GM21576 (cell line): ENCODE data around the gene COL12A1.

Experiments
- ATAC-seq: cut with Tn5 transposase; IDR thresholded peaks from one replicate; pipeline ENCODE4 v1.9.1; 2021; ENCODE audit warnings: mild to moderate bottlenecking, moderate library complexity; ENCODE audit not compliant: unreplicated experiment

COL12A1 gene

DNA sequence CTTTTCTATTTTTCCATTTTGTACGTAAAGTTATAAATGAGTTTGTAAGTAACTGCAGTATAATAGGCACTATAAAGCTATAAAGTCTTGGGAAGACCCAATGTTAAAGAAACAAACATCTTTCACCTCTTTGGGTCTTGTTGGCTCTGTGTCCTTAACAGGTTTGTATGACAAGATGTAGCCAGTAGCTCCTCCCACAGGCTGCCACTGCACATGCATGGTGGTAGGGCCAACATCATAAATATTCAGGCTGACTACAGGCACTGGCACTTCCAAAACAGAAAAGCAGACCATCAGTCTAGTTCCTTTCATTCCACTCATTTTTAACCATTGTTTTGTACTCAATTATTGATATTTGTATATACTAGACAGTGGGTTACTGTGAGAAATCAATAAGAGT is 59.9 kb downstream of the COL12A1 start:
- ATAC-seq = no peak

DNA sequence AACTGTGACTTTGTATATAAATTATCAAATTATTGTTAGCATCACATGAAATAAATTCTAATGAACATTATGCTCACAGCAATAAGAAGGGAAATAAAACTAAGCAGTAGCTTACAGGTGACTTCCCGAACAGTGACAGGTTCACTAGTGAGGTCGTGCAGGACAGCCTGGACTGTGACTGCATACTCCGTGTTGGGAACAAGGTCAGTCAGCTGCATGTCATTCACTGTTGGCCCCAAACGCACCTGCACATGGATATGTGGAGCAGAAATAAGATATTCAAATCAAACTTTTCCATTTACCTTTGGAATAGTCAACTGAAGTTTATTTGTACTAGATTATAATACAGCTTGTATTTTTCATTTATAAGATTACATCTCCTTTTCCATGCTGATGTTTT is 60.6 kb downstream of the COL12A1 start:
- no peak for ATAC-seq

DNA sequence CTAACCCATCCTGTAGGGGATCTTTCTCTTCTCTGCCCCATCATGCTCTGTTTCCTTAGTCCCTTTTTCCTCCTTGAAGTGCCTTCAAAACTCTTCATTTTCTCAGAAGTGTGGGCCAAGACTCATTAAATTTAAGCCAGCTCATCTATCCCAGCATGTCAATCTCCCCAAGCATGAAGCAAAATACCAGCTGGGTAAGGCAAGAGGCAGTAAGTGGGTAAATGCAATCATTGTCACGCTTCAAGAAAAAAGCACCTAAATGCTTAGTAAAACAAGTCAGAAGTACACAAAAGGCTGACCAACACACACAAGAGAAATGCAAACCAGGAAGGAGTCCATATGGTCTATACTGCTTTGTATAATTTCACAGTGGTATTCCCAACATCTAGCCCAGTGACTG is 61.5 kb downstream of the COL12A1 start:
- no peak for ATAC-seq

DNA sequence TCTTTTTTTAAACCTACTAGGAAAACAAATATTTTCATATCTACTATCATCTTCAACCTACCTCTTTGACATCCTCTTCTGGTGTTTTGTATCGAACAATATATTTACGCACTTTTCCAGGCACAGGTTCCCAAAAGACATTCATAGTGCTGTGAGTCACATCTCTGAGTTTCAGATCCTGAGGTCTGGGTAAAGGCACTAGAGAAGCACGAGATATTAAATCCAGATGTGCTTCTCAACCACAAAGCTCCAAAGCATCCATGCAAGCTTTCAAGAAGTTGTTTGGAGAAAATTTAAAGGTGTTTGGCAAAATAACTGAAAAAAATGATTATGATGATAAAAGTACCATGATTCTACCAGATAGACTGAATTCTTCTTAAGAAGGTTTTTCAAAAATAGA is 62.7 kb downstream of the COL12A1 start:
- no peak for ATAC-seq

DNA sequence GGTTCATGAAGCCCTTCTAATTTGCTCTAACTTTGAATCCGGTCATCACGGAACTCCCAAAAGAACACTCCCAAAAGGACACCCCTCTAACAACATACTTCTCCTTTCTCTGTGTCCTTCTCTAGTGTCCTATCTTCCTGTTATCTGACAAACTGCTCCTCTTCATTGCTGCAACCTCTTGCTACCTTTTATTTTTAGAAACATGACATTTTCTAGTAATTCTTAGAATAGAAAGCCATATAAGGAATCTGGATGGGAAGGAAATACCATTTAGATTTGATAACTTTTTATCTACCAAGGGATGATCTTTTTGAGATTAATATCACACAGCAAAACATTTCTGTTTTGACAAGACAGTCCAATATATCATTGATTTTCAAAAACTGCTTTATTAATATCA is 63.1 kb downstream of the COL12A1 start:
- ATAC-seq = no peak

DNA sequence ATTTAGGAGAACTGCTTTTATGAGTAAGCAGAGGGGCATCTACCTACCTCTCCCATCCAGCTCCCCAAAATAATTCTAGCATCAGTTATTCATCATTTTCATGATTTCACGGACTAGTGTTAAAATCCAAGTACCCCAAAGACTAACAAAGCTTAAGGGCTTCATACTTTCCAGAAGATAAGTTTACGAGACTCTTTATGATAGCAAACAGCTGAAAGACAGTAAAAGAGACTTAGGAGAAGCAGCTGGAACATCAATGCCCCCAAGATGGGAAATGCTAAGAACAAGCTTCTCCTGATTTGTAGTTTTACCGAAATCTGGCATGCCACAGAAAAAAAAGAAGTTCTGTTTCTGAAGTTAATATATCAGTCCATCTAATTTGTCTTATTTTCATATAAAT is 70.0 kb downstream of the COL12A1 start:
- ATAC-seq = no peak

DNA sequence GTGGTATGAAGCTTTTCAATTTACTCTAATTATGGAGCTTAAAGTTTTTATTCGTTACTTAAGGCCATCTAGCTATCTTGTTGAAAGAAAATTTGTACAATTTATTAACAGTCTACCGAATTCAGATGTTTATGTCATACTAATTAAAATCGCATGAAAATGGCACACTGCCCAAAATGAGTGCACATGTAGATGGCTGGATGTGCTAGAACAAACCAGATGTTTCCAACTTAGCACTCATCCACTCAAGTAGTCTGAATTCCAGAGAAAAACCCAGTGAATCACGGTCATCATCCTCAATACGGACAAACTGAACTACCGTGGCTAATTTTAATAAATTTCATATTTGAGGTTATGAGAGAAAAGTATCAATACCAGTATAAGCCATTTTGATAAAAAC is 70.4 kb downstream of the COL12A1 start:
- ATAC-seq = no peak

DNA sequence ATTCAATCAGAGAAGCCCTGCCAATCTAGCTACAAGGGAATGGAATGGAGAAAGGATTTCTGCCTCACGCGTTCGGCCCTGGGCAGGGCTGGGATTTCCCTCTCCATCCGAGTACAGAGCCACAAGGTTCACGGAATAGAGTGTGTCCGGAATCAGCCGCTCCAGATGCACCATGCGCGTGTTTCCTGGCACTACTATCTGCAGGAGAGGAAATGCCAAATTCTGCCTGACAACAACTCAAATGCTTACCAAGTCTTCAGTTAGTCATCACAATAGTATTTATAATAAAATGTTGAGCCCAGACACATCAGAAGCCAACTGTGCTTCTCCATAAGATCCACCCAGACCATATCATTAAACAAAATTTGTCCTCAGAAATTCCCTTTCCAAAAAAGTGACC is 75.1 kb downstream of the COL12A1 start:
- no peak for ATAC-seq

DNA sequence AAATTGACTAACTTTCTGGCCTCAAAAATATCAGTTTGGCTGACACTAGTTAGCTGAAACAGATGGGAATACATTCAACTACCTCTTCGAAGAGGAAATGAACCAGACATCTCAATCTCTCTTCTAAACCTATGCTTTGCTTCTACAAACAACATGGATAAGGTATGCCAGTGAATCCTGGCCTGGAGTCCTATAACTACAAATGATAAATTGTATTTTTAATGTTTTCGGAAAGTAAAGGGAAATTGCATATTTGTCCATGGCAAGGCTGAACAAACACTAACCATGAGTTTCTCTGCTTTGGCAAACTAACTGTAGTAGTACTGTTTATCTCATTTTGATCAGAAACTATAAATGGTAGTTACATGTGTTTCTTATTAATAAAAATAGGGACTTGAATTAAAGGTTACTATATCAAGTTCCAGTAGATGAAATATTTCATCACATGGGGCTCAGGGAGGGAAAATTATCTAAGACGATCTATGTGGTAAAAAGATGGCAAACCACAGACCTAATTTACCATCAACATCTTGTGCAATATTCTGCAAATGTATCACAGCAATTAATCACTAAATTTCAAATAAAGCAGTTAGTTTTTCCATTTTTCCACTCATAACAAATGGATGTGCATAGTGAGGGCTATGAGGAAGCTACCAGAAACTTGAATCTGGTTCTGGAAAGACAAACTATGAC is 76.8 kb downstream of the COL12A1 start:
- ATAC-seq = no peak

DNA sequence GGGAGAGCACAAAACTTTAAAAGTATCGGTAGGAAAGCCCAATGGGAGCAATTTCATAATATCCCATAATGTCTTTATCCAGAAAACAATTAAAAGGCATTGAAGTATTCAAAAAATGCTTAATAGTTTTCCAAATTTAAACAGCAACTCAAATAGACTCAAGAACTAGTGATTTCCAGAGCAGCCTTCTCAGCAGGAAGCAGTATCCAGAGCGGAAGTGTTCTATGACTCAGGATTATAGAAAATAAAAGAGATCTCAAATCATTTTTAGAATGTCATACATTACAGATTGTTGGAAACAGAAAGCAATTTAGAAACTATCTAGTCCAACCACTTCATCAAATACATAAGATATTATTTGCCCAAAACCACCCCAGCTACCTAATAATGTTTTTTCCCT is 79.3 kb downstream of the COL12A1 start:
- no peak for ATAC-seq

DNA sequence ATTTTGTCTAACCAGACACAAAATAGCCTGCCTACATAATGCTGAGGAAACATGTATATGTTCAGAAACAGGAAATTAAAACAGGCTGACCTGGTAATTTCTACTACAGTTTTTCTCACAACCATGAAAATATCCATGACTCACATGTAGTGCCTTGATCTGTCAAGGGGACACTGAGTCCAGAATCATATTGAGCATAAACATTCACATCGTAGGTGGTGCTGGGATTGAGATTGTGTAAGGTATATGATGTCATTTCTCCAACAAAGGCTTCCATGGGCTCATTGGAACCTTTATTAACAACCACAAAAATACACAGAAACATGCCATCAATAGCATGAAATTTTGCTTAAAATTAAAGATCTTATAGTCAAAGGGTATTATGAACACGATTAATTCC is 80.9 kb downstream of the COL12A1 start:
- no peak for ATAC-seq

DNA sequence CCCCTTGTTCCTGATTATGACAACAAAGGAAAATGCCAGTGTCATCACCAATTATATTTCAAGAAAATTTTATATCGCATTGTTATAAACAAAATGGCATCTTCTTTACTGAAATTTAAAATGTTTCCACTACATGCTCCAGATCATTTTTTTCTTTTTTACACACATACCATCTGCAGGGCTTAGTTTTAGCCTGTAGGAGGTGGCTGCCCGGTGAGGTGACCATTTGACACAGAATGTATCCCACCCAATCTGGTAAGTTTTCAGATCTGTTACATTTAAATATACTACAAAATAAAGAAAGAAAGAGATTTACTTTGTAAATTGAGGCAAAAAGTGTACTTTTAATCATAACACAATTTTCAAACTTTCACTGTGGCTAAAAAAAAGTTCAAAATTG is 81.8 kb downstream of the COL12A1 start:
- ATAC-seq = no peak

DNA sequence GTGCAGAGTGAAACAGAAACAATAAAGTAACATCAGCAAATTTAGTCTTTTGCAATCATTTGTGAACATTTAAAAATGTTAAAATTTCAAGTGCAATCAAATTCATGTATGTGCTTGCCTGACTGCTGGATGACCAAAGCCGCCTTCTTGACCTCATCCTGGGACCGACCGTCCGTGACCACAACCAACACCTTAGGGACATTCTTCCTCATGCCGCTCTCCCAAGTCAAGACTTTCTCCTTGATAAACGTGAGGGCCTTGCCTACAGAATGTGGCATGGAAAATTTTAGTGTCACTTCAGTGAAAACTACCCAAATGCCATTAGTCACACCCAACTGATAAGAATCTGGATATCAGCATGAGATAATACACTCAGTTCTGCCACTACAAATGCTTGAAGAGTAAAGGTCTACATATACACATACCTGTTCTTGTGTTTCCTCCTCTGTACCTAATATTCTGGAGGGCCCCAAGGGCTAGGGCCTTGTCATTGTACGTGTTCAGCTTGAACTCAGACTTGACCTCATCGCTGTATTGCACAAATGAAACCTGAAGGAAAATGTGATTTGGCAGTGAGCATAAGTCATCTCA is 86.8 kb downstream of the COL12A1 start:
- ATAC-seq = no peak

DNA sequence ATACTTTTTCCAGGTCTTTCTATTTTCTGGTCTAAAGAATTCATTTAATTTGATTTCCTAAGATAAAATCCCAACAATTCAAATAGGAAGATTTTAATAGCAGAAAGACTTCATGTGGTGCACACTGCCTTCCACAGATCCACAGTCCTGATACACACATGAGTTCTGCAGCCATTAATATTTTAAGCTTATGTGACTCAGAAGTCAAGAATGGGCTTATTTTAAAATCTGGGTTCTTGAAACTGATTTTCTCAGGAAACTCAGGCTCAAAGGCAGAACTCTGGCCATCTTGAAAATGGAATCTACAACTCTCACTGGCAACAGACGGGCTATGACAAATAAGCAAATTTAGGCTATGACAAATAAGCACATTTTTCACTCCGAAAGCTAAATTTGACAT is 88.2 kb downstream of the COL12A1 start:
- no peak for ATAC-seq

DNA sequence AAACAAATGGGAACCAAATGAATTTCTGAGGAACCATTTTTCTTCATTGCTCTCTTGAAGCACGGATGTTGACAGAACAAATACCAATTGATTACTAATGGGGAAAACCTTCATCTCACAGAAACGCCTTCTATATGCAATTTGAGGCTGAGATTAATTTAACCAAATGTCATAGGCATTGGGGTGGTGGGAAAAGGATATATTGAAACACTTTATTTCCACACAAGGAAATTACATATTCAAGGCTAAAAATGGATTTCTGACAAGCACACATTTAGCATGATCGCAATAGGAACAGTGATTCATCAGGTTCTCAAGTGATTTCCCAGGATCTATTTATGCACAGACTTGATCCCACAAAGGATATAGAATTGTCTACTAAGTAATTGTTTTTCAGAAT is 88.9 kb downstream of the COL12A1 start:
- no peak for ATAC-seq

DNA sequence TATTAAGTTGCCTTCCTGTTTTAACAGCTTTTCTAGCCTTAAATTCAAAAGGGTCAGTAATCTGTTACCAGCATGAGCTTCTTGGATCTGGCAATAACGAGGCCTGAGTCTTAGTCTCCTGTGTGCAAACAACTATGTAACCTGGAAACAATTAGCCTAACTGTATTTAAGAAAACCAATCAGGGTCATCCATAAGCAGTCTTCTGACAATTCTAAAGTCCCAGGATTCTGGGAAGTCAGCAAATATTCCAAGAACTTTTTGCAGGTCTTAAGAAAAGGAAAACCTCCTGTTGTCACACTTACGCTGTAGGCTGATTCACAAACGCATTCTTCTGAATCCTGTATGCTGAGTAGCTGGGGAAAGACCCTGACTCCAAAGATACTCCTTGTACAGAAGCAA is 90.4 kb downstream of the COL12A1 start:
- ATAC-seq = no peak

DNA sequence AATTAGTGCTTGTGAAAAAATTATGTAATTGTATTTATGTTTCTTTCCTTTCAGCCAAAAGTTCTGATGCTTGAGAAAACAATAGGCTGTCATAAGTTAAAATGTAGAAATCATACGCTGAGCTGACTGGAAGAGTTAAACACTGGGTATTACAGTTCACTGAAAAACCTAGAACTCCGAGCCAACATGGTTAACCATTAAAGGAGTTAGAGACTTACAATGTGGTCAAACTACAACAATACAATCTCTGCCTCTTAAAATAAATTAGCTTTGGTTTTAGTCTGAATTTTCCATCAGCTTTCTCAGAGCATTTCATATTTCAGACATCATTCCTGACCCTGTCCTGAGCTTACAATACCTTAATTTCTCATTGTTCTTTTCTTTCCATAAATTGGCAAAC is 91.0 kb downstream of the COL12A1 start:
- ATAC-seq = no peak

DNA sequence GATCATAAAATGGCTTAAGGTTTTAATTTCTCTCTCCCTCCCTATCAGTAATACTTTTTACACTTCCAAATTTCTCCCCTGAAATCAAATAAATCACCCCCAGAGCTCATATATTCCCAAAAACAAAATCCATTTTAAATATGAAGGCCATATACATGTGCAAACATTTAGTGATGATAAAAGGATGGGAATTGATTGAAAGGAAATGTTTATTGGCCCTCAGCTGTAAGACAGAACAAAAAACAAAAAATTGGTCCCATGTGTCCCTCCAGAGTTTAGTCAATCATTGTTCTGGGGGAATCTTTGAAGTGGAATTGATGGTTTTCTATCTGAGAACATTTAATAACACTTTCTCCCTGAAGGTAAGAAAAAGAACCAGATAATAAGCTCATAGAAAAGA is 91.7 kb downstream of the COL12A1 start:
- no peak for ATAC-seq

DNA sequence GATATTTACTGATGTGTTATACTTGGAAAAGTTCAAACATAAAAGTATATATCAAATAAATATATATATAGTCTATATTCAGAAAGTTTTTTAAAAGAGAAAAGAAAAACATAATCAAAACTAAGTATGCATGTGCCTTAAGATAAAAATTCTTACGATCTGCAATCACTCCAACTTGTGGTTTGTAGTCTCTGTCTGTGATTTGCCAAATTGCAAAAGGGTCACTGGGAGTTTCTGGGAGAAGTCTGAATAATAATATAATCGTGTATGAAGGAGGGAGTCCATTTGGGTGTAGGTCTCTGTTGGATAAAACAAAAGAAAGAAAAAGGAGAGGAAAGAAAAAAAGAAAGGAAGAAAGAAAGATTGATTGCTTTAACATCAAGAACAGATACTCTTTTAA is 92.4 kb downstream of the COL12A1 start:
- ATAC-seq = no peak

DNA sequence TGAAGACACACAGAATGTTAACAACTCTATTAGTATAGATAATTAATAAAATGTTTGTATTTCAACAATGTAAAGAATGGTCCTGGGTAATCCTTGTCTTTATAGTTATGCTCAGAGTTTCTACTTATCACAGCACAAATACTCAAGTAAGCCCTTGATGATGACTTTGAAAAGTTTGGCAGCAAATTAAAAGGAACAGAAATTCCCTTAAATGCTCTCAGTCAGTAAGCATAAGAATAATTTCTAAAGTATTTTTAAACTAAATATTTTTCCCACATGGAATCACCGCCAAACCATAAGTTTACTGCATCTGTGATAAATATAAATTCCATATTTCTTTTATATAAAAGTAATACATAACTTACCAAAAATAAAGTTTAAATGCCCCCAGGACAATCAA is 96.1 kb downstream of the COL12A1 start:
- ATAC-seq = no peak

DNA sequence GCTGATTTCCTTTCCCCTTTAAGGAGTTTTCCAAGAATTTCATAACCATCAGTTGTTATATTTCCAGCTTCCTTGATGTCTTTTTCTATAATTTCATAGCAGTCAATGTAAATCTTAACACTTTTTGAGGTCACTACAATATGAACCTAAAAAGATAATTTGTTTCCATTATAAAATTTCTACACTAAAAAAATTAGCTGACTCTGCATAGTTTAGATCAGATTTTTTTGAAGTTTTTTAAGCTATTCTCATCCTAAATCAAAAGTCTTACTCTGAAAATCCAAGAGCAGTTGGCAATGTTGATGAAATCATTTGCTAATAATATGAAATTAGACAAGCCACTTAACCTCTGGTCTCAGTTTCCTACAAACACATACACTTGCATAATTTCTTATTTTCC is 96.8 kb downstream of the COL12A1 start:
- ATAC-seq = no peak

DNA sequence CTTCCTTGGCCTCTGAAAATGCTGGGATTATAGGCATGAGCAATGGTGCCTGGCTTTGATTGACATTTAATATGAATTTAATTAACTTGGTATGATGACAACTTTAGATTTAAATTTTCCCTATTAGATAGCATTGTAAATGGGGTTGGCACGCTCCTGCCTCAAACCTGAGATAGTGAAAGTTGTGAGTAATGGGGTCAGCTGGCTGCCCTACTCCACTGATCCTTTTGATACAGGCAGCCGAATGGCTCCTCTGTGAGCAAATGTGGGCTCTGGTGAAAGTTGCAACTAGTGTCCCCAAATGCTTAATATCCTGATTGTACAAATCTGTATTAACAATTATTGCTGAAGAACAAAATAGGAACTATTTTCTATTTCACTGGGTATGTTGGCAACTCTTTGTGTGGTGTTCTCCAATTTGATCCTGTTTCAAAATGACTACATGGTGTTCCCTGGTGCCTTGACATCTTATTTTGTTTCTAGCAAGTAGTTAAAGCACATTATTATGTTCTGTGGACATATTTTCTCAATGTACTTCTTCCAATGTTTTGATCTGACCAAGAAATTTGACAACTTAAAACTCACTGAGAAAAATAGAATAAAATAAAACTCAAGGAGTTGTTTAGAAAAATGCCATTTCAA is 97.4 kb downstream of the COL12A1 start:
- no peak for ATAC-seq

DNA sequence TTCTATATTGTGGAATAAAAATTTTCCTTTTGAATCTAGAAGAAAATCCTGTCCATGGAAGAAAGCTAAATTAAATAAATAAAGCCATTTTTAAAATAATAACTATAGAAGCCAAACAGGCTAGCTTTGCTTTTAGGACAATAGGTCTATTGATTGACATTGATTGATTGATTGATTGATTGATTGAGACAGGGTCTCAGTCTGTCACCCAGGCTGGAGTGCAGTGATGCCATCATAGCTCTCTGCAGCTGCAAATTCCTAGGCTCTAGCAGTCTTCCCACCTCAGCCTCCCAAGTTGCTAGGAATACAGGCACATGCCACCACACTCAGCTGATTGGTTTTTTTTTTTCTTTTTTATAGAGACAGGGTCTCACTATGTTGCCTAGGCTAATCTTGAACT is 97.9 kb downstream of the COL12A1 start:
- no peak for ATAC-seq
